ENCODE data around the gene NACC2.

- TF ChIP-seq POLR2A (IDR thresholded peaks at IDR 0.05) (no peak), CTCF (IDR thresholded peaks at IDR 0.05) (no peak), POLR2AphosphoS5 (IDR thresholded peaks at IDR 0.05) (no peak)
These were observed 8.7 kb downstream of the NACC2 start for GRCh38 chr9:136086213-136086881.

Data from prostate gland (tissue), 2 donors.